ENCODE measurements around the gene TRIM50. TPM values are rescaled to one million over a fixed set of nuclear protein-coding genes. Genes with fewer than 3 reads are reported as not detected.

The TRIM50 gene
- total and polyA plus RNA-seq, 2 experiments from 2014 or later: 0.10 TPM; not detected in 1

- no peaks in the 10 kb centered on the region for H3F3A ChIP-seq (replicated peaks; ENCODE audit: low read depth)
- no peak overlapping the region for H3K27ac ChIP-seq (ENCODE audit: low read depth)
- no peaks in the 10 kb centered on the region for H3K36me3 ChIP-seq (ENCODE audit: insufficient read depth)
- H3K4me2 ChIP-seq: no peak overlapping the region
- no peak overlapping the region for H2AFZ ChIP-seq
- Mint-ChIP-seq H3K4me3 (no peak overlapping the region), H3K4me1 (peaks cover 2% of the 10 kb centered on the region; the same call in 1 of the 3 replicates), H3K9me3 (no peaks in the 10 kb centered on the region), H3K36me3 (ENCODE audit: low read depth) (no peaks in the 10 kb centered on the region), H3K27ac (no peak overlapping the region), H3K27me3 (ENCODE audit: insufficient read depth, low read depth, poor library complexity) (peaks cover 20% of the 10 kb centered on the region)
- TF ChIP-seq EZH2phosphoT487 (IDR thresholded peaks at IDR 0.05; ENCODE audit: unreplicated experiment) (no peak), CREB1 (CRISPR knock-in tag; IDR thresholded peaks at IDR 0.05; ENCODE audit: low read depth) (no peak), ZNF462 (CRISPR knock-in tag; IDR thresholded peaks at IDR 0.05) (no peak), CTCF (conservative IDR thresholded peaks at IDR 0.05; ENCODE audit: low read depth in 2 of 2) (no peak), ETS1 (IDR thresholded peaks at IDR 0.05) (no peak), REST (IDR thresholded peaks at IDR 0.05; ENCODE audit: unreplicated experiment) (no peak), JUNB (IDR thresholded peaks at IDR 0.05; ENCODE audit: unreplicated experiment) (no peak), STAT1 (IDR thresholded peaks at IDR 0.05; ENCODE audit: unreplicated experiment) (no peak), NANOG (IDR thresholded peaks at IDR 0.05; ENCODE audit: borderline replicate concordance) (no peak)
- H3K4me1 ChIP-seq (ENCODE audit: insufficient read depth): no peaks in the 10 kb centered on the region
- no peak for ATAC-seq
- no peaks in the 10 kb centered on the region for H4K20me1 ChIP-seq (replicated peaks; ENCODE audit: insufficient read depth)
- H3K4me3 ChIP-seq: no peak overlapping the region
- no peaks in the 10 kb centered on the region for H3K9me2 ChIP-seq (ENCODE audit: insufficient read depth)
- DNase-seq (ENCODE audit: low spot score): no peak
- H3K79me2 ChIP-seq (replicated peaks; ENCODE audit: insufficient read depth): no peaks in the 10 kb centered on the region
- H3K27me3 ChIP-seq (ENCODE audit: insufficient read depth): no peaks in the 10 kb centered on the region
These were observed 41.1 kb upstream of the TRIM50 start for GRCh38 chr7:73369009-73369408.

Measured in GM23338 (cell line).